Heart left ventricle (tissue), 16 donors: ENCODE results near the gene FOXP2. TPM values are rescaled to one million over a fixed set of nuclear protein-coding genes. Genes with fewer than 3 reads are reported as not detected.

Source experiments
- ATAC-seq, 4 donors: fragments of 200-7000 bp; cut with Tn5 transposase; one replicate each; pipeline ENCODE4 v1.9.1; 2020 to 2022; ENCODE audit warnings: moderate library complexity in 4 of 4, mild to moderate bottlenecking in 3 of 4, moderate number of reproducible peaks in 1 of 4
- DNase-seq, 5 donors: peaks; one replicate each; pipeline ENCODE4 v3.0.0-alpha.2; 2020
- H3K27ac ChIP-seq, 12 donors: fragments of 200-600 bp; sonication (generic) in 4 of 12; one replicate each; pipeline versions ENCODE4 v1.5.0 to v1.8.0; 2016 to 2022; ENCODE audit warnings: mild to moderate bottlenecking in 2 of 12
- H3K27me3 ChIP-seq, 9 donors: fragments of 200-600 bp; sonication (generic) in 2 of 9; one replicate each; pipeline versions ENCODE4 v1.5.1 to v1.8.0; 2016 to 2022; ENCODE audit warnings: mild to moderate bottlenecking in 3 of 9
- H3K36me3 ChIP-seq, 9 donors: fragments of 200-600 bp; sonication (generic) in 2 of 9; one replicate each; pipeline versions ENCODE4 v1.5.0 to v1.8.0; 2018 to 2022; ENCODE audit warnings: mild to moderate bottlenecking in 2 of 9
- H3K4me1 ChIP-seq, 12 donors: fragments of 200-600 bp; sonication (generic) in 4 of 12; one replicate each; pipeline versions ENCODE4 v1.5.0 to v1.8.0; 2016 to 2022; ENCODE audit warnings: mild to moderate bottlenecking in 3 of 12
- H3K4me3 ChIP-seq, 12 donors: fragments of 200-600 bp; sonication (generic) in 4 of 12; one replicate each; pipeline versions ENCODE4 v1.5.0 to v1.8.0; 2017 to 2022; ENCODE audit warnings: mild to moderate bottlenecking in 9 of 12, moderate library complexity in 4 of 12
- H3K9me3 ChIP-seq, 12 donors: fragments of 200-600 bp; sonication (generic) in 4 of 12; one replicate each; pipeline versions ENCODE4 v1.5.0 to v1.8.0; 2016 to 2022; ENCODE audit warnings: mild to moderate bottlenecking in 1 of 12
- POLR2A ChIP-seq, 2 donors: fragments of 450-650 bp; IDR thresholded peaks; one replicate each; pipeline ENCODE4 v1.6.1; 2017; ENCODE audit warnings: antibody characterized with exemption in 2 of 2, mild to moderate bottlenecking in 2 of 2, moderate library complexity in 2 of 2
- WGBS, 4 donors: extraction: QIAGEN DNeasy Blood & Tissue Kit in 2 of 4; methylation state at CpG; one replicate each; pipeline versions ENCODE4 v1.1.5 to v1.1.7; 2013 to 2018; 5-methylcytosine and 5-hydroxymethylcytosine counted together
- intact Hi-C, 10 donors: fragments of 100-400 bp; cut with DNase I; formaldehyde crosslinking; loops; one replicate each; pipeline versions ENCODE4 v1.11.1 to v1.14.2; 2022
- polyA plus RNA-seq, 2 donors: library from polyadenylated mRNA; stranded (reverse); fragments of 200-250 nt; gene quantifications; one replicate each; pipeline ENCODE4 v1.2.3, GENCODE V29; 2013
- total RNA-seq, 9 donors: library from RNA; depleted of rRNA in 2 of 9; stranded (reverse); fragments of >200 nt in 2 of 9; fragmentation: NEBNext Ultra II Directional in 3 of 9; extraction: Animal tissue kit (Norgen Biotek cat#: 25700) in 3 of 9; gene quantifications; one replicate each; pipeline versions ENCODE4 v1.1.0 to v1.2.4, GENCODE V29; 2016 to 2023
- TF ChIP-seq, protein P1 (sequence below), 12 donors: fragments of 200-600 bp; sonication (generic) in 4 of 12; IDR thresholded peaks; one replicate each; pipeline versions ENCODE4 v1.5.0 to v1.8.0; 2018 to 2022; ENCODE audit warnings: antibody characterized with exemption in 12 of 12, mild to moderate bottlenecking in 5 of 12
- donor health status: ischemic (EF 13 %, LVEDD 7.1; RV severe dilation, severe dysfunction).
- donor health status: healthy with polysubstance abuse.
- donor health status: DM: no; HTN: yes; CAD: no.
- donor health status: DM: no; HTN: no; CAD: no.
- donor health status: ischemic (EF 25% LVEDD 6.9; RV normal size, moderate dysfunction).
- donor health status: ischemic (EF 25% LVEDD 5.7; RV mildly dilated, moderate dysfunction).
- donor health status: healthy.
- donor health status: DM: yes; HTN: yes; CAD: no.
- donor health status: ischemic (EF 35%, LVEDD 5.7; RV mildly dilated, moderate dysfunction).
- donor health status: nonischemic (EF 11% LVEDD 7.7; RV severe dilation, severe dysfunction).
- donor health status: DM: yes; HTN: yes; CAD: no.
- donor health status: PGD.
- donor health status: ischemic (EF 29% LVEDD 5.4; RV normal size, mild dysfunction).
- donor health status: nonischemic (EF 23%, LVEDD 6.1; RV moderate dilation, normal function).

The FOXP2 gene
- total and polyA plus RNA-seq, 11 donors = 0.25 to 3.7 (median 1.9) TPM

- intact Hi-C loops = loop anchor here in 1 of 10 donors (10.0 kb wide), 1 partner anchor 464 kb away; no protein-coding TSS in a partner anchor
- ATAC-seq (no peak), DNase-seq (no peak)
- no peak overlapping the region for H3K27ac ChIP-seq
- TF ChIP-seq POLR2A (IDR thresholded peaks at IDR 0.05) = no peak
- TF ChIP-seq, protein P1, sequence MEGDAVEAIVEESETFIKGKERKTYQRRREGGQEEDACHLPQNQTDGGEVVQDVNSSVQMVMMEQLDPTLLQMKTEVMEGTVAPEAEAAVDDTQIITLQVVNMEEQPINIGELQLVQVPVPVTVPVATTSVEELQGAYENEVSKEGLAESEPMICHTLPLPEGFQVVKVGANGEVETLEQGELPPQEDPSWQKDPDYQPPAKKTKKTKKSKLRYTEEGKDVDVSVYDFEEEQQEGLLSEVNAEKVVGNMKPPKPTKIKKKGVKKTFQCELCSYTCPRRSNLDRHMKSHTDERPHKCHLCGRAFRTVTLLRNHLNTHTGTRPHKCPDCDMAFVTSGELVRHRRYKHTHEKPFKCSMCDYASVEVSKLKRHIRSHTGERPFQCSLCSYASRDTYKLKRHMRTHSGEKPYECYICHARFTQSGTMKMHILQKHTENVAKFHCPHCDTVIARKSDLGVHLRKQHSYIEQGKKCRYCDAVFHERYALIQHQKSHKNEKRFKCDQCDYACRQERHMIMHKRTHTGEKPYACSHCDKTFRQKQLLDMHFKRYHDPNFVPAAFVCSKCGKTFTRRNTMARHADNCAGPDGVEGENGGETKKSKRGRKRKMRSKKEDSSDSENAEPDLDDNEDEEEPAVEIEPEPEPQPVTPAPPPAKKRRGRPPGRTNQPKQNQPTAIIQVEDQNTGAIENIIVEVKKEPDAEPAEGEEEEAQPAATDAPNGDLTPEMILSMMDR (IDR thresholded peaks at IDR 0.05) = no peak
- H3K9me3 ChIP-seq = no peaks in the 10 kb centered on the region
- H3K4me3 ChIP-seq = no peak overlapping the region
- 23 to 49% (median 30%) methylated on average over 1 of the region's 1 CpG for WGBS, 4 donors
- no peaks in the 10 kb centered on the region for H3K36me3 ChIP-seq
- H3K27me3 ChIP-seq = no peaks in the 10 kb centered on the region
- no peaks in the 10 kb centered on the region for H3K4me1 ChIP-seq
Observed at GRCh38 chr7:114548081-114548980, 133.7 kb downstream of the FOXP2 start.

- WGBS, 4 donors = 48 to 59% (median 49%) methylated on average over 6 of the region's 6 CpGs
- Histone ChIP-seq H3K4me1 (no peaks in the 10 kb centered on the region), H3K27ac (no peak overlapping the region), H3K4me3 (no peak overlapping the region), H3K27me3 (no peaks in the 10 kb centered on the region), H3K36me3 (no peaks in the 10 kb centered on the region), H3K9me3 (no peaks in the 10 kb centered on the region)
- ATAC-seq = peak in 3 of 4 donors; percentile 54 to 85 (median 77)
- intact Hi-C loops = no loop called here
- DNase-seq = no peak
- TF ChIP-seq, protein P1 (IDR thresholded peaks at IDR 0.05) = no peak
- no peak for TF ChIP-seq POLR2A (IDR thresholded peaks at IDR 0.05)
Observed at GRCh38 chr7:114554781-114555537, 140.3 kb downstream of the FOXP2 start.

- 89 to 95% (median 94%) methylated on average over 2 of the region's 2 CpGs for WGBS, 4 donors
Observed at GRCh38 chr7:114567416-114567815, 152.8 kb downstream of the FOXP2 start.

More at GRCh38 chr7:114567416-114567815, 152.8 kb downstream of the FOXP2 start:
- intact Hi-C loops = no loop called here
- Histone ChIP-seq H3K4me3 (no peak overlapping the region), H3K9me3 (no peaks in the 10 kb centered on the region), H3K27me3 (no peaks in the 10 kb centered on the region), H3K27ac (no peak overlapping the region), H3K36me3 (no peaks in the 10 kb centered on the region), H3K4me1 (no peaks in the 10 kb centered on the region)
- TF ChIP-seq, protein P1 (IDR thresholded peaks at IDR 0.05) = no peak
- TF ChIP-seq POLR2A (IDR thresholded peaks at IDR 0.05) = no peak
- DNase-seq (no peak), ATAC-seq (no peak)
